IMR-90 (cell line): ENCODE data around the gene SLC35E4. TPM values are rescaled to one million over a fixed set of nuclear protein-coding genes. Genes with fewer than 3 reads are reported as not detected.

Experiments
- ATAC-seq: fragments of 200-7000 bp; cut with Tn5 transposase; 2 replicates; pipeline ENCODE4 v1.9.1; 2020; ENCODE audit warnings: low read depth, mild to moderate bottlenecking, moderate library complexity
- BruUV-seq: library from RNA; stranded (reverse); fragments of 400-500 nt; replicated peaks from 2 replicates; lab custom pipeline; 2021; lab: Mats Ljungman, UMichigan
- CTCF ChIA-PET: fragments of 300-600 bp; formaldehyde crosslinking; extraction: SDS; loops from one replicate; lab custom pipeline; 2021; ENCODE audit warnings: antibody characterized with exemption; lab: Yijun Ruan, JAX
- POLR2A ChIA-PET: fragments of 300-600 bp; sonication (Branson Sonifier 250); formaldehyde crosslinking; loops from one replicate; lab custom pipeline; 2022; ENCODE audit warnings: antibody characterized with exemption; ENCODE audit not compliant: unreplicated experiment; lab: Charles Lee
- DNase-seq: peaks from one replicate; pipeline ENCODE4 v3.0.0; 2013
- H2AFZ ChIP-seq: replicated peaks from 2 replicates; pipeline ENCODE3; 2013; ENCODE audit warnings: low read length, mild to moderate bottlenecking; ENCODE audit not compliant: poor library complexity
- H2AK5ac ChIP-seq: 2 replicates; pipeline ENCODE4 v1.6.1; 2013; ENCODE audit warnings: low read depth, low read length, inconsistent platforms
- H2AK9ac ChIP-seq: replicated peaks from 2 replicates; pipeline ENCODE3; 2013; ENCODE audit warnings: mild to moderate bottlenecking, low read depth, low read length, moderate library complexity; ENCODE audit not compliant: poor library complexity
- H2BK120ac ChIP-seq: 2 replicates; pipeline ENCODE4 v1.6.1; 2013; ENCODE audit warnings: low read depth, low read length, inconsistent platforms
- H2BK15ac ChIP-seq: 3 replicates; pipeline ENCODE4 v1.6.1; 2013; ENCODE audit warnings: low read depth, low read length, inconsistent platforms
- H2BK20ac ChIP-seq: 2 replicates; pipeline ENCODE4 v1.6.1; 2013; ENCODE audit warnings: low read depth, mild to moderate bottlenecking, inconsistent platforms, low read length, moderate library complexity
- H2BK5ac ChIP-seq: 2 replicates; pipeline ENCODE4 v1.6.1; 2013; ENCODE audit warnings: mild to moderate bottlenecking, low read depth, low read length, inconsistent platforms; ENCODE audit not compliant: poor library complexity, severe bottlenecking
- H3K14ac ChIP-seq: replicated peaks from 2 replicates; pipeline ENCODE4 v1.6.1; 2013; ENCODE audit warnings: low read depth, low read length, inconsistent platforms
- H3K18ac ChIP-seq: 2 replicates; pipeline ENCODE4 v1.6.1; 2013; ENCODE audit warnings: low read depth, low read length, control low read depth
- H3K23ac ChIP-seq: 2 replicates; pipeline ENCODE4 v1.6.1; 2013; ENCODE audit warnings: low read depth, low read length, inconsistent platforms
- H3K27ac ChIP-seq: 2 replicates; pipeline ENCODE4 v1.5.1; 2013; ENCODE audit warnings: mild to moderate bottlenecking, control low read depth, low read length; ENCODE audit not compliant: insufficient read depth
- H3K27me3 ChIP-seq: 2 replicates; pipeline ENCODE4 v1.6.1; 2013; ENCODE audit warnings: low read length; ENCODE audit not compliant: control insufficient read depth, insufficient read depth
- H3K36me3 ChIP-seq: 2 replicates; pipeline ENCODE4 v1.6.1; 2013; ENCODE audit warnings: low read length, mixed read lengths; ENCODE audit not compliant: control insufficient read depth, insufficient read depth
- H3K4ac ChIP-seq: 2 replicates; pipeline ENCODE4 v1.6.1; 2013; ENCODE audit warnings: low read depth, low read length, inconsistent platforms
- H3K4me1 ChIP-seq: 2 replicates; pipeline ENCODE4 v1.6.1; 2013; ENCODE audit warnings: low read length, mixed read lengths; ENCODE audit not compliant: control insufficient read depth, insufficient read depth
- H3K4me2 ChIP-seq: 2 replicates; pipeline ENCODE4 v1.6.1; 2013; ENCODE audit warnings: low read depth, mild to moderate bottlenecking, control low read depth, low read length, moderate library complexity
- H3K4me3 ChIP-seq: 2 replicates; pipeline ENCODE4 v1.5.1; 2013; ENCODE audit warnings: low read depth, mild to moderate bottlenecking, control low read depth, low read length, moderate library complexity; ENCODE audit not compliant: insufficient read depth
- H3K56ac ChIP-seq: 2 replicates; pipeline ENCODE4 v1.6.1; 2013; ENCODE audit warnings: low read length, inconsistent platforms; ENCODE audit not compliant: insufficient read depth; ENCODE audit errors: extremely low read depth
- H3K79me1 ChIP-seq, 2 experiments: 2 replicates each; pipeline ENCODE4 v1.6.1; 2013; ENCODE audit warnings: low read length in 2 of 2, inconsistent platforms in 1 of 2, low read depth in 1 of 2
- H3K9ac ChIP-seq: 2 replicates; pipeline ENCODE4 v1.6.1; 2013; ENCODE audit warnings: low read depth, low read length, control low read depth
- H3K9me1 ChIP-seq: 2 replicates; pipeline ENCODE4 v1.6.1; 2013; ENCODE audit warnings: low read length, inconsistent platforms; ENCODE audit not compliant: insufficient read depth
- H3K9me3 ChIP-seq: 2 replicates; pipeline ENCODE4 v1.6.1; 2013; ENCODE audit warnings: low read length; ENCODE audit not compliant: control insufficient read depth, insufficient read depth
- H4K20me1 ChIP-seq: 2 replicates; pipeline ENCODE4 v1.6.1; 2013; ENCODE audit warnings: low read length, inconsistent platforms; ENCODE audit not compliant: insufficient read depth
- H4K5ac ChIP-seq: 2 replicates; pipeline ENCODE4 v1.6.1; 2013; ENCODE audit warnings: mild to moderate bottlenecking, low read depth, low read length, control low read depth
- H4K8ac ChIP-seq, 2 experiments: 2 replicates each; pipeline ENCODE4 v1.6.1; 2013; ENCODE audit warnings: low read depth in 2 of 2, low read length in 2 of 2, control low read depth in 1 of 2, inconsistent platforms in 1 of 2
- H4K91ac ChIP-seq: 2 replicates; pipeline ENCODE4 v1.6.1; 2013; ENCODE audit warnings: low read depth, low read length, inconsistent platforms; ENCODE audit not compliant: insufficient read depth
- BHLHE40 ChIP-seq: fragments of 150-350 bp; IDR thresholded peaks from 2 replicates; pipeline ENCODE4 v1.6.1; 2016; ENCODE audit warnings: mild to moderate bottlenecking, low read depth, low read length
- CHD1 ChIP-seq: IDR thresholded peaks from 2 replicates; pipeline ENCODE4 v1.6.1; 2012; ENCODE audit warnings: low read depth, low read length, improper control_type of control experiment
- WGBS, 2 experiments: methylation state at CpG; one replicate each; pipeline versions ENCODE4 v1.1.5 to v1.1.7; 2013; ENCODE audit warnings: missing lambda C conversion rate in 2 of 2; ENCODE audit not compliant: insufficient read length in 1 of 2; ENCODE audit errors: extremely low coverage in 2 of 2; 5-methylcytosine and 5-hydroxymethylcytosine counted together
- dilution Hi-C: fragments of 300-500 bp; cut with HindIII; formaldehyde crosslinking; loops from one replicate; pipeline ENCODE4 v1.14.3; 2018; ENCODE audit warnings: low sequenced_read_pairs; ENCODE audit not compliant: unreplicated experiment
- in situ Hi-C: fragments of 300-500 bp; cut with MboI; formaldehyde crosslinking; loops from 3 replicates; pipeline ENCODE4 v1.14.3; 2019; ENCODE audit warnings: low sequenced_read_pairs, inconsistent platforms, mixed read lengths
- intact Hi-C: fragments of 100-400 bp; cut with micrococcal nuclease; formaldehyde crosslinking; loops from 2 replicates; pipeline ENCODE4 v1.10.0; 2022
- polyA plus RNA-seq, 3 experiments: library from polyadenylated mRNA; depleted of rRNA; stranded (reverse); fragments of >200 nt; gene quantifications; 2 replicates each; pipeline ENCODE4 v1.2.3, GENCODE V29; 2012; ENCODE audit warnings: low replicate concordance in 1 of 3
- total RNA-seq: library from RNA; depleted of rRNA; stranded (reverse); fragments of >200 nt; gene quantifications from 2 replicates; pipeline ENCODE4 v1.2.3, GENCODE V29; 2012

The SLC35E4 gene
- total and polyA plus RNA-seq, 2 of the 4 experiments (the other 2 are of a cell fraction), result 5.7 to 6.8 TPM

GRCh38 chr22:30685178-30685577 is 49.6 kb downstream of the SLC35E4 start:
- no peak overlapping the region for H3K4me3 ChIP-seq
- no peak overlapping the region for H3K4me2 ChIP-seq
- H2BK15ac ChIP-seq, result no peak overlapping the region
- intact Hi-C loops, result no loop called here
- CTCF ChIA-PET, result interaction anchor here (1.3 kb wide), 1 partner anchor 9 kb away, joined by 3 read pairs; the partner anchor contains the start of gene OSBP2
- dilution Hi-C loops, result no loop called here
- no peak overlapping the region for H2AK5ac ChIP-seq
- no peak overlapping the region for H3K23ac ChIP-seq
- H2AK9ac ChIP-seq, result no peak overlapping the region
- no peak overlapping the region for H4K5ac ChIP-seq
- no peaks in the 10 kb centered on the region for H4K20me1 ChIP-seq
- no peak overlapping the region for H3K27ac ChIP-seq
- H3K18ac ChIP-seq, result no peak overlapping the region
- peaks cover 8% of the 10 kb centered on the region for H3K27me3 ChIP-seq
- no peak overlapping the region for H2BK120ac ChIP-seq
- ATAC-seq (no peak), DNase-seq (no peak)
- no peaks in the 10 kb centered on the region for H3K79me1 ChIP-seq
- H4K91ac ChIP-seq, result no peak overlapping the region
- H2BK20ac ChIP-seq, result no peak overlapping the region
- no peaks in the 10 kb centered on the region for H3K4me1 ChIP-seq
- H3K9ac ChIP-seq, result no peak overlapping the region
- no CpG with 5 or more reads among the region's 7 CpGs for WGBS, 2 experiments
- H3K56ac ChIP-seq, result no peak overlapping the region
- no peaks in the 10 kb centered on the region for H3K9me3 ChIP-seq
- in situ Hi-C loops, result no loop called here
- POLR2A ChIA-PET, result no interaction called here
- H2AFZ ChIP-seq, result no peak overlapping the region
- no peak overlapping the region for H3K4ac ChIP-seq
- H3K14ac ChIP-seq, result no peak overlapping the region
- TF ChIP-seq BHLHE40 (no peak), CHD1 (no peak)
- no peaks in the 10 kb centered on the region; the same call in 1 of the 2 replicates for H3K9me1 ChIP-seq
- H4K8ac ChIP-seq, result no peak overlapping the region
- H3K36me3 ChIP-seq, result no peaks in the 10 kb centered on the region
- H2BK5ac ChIP-seq, result no peak overlapping the region
- no TSS peak for BruUV-seq
